Fibroblast of the aortic adventitia (primary cell): ENCODE results near the gene HIF1A. TPM values are rescaled to one million over a fixed set of nuclear protein-coding genes. Genes with fewer than 3 reads are reported as not detected.

ENCODE experiments used
- DNase-seq: peaks from one replicate; pipeline ENCODE4 v3.0.0-alpha.2; 2010; ENCODE audit warnings: low read depth
- H3K4me3 ChIP-seq: 2 replicates; pipeline ENCODE4 v1.5.1; 2011; ENCODE audit warnings: low read depth, mild to moderate bottlenecking, control low read depth, low read length, moderate library complexity
- CTCF ChIP-seq: IDR thresholded peaks from 2 replicates; pipeline ENCODE4 v1.5.1; 2011; ENCODE audit warnings: mild to moderate bottlenecking, low read length, control low read depth, inconsistent platforms; ENCODE audit not compliant: insufficient read depth
- total RNA-seq: library from RNA; depleted of rRNA; stranded (reverse); fragments of >200 nt; gene quantifications from 2 replicates; pipeline ENCODE4 v1.2.3, GENCODE V29; 2012; ENCODE audit warnings: low replicate concordance

Gene HIF1A
- total RNA-seq, 1 donor: 553 TPM

DNA sequence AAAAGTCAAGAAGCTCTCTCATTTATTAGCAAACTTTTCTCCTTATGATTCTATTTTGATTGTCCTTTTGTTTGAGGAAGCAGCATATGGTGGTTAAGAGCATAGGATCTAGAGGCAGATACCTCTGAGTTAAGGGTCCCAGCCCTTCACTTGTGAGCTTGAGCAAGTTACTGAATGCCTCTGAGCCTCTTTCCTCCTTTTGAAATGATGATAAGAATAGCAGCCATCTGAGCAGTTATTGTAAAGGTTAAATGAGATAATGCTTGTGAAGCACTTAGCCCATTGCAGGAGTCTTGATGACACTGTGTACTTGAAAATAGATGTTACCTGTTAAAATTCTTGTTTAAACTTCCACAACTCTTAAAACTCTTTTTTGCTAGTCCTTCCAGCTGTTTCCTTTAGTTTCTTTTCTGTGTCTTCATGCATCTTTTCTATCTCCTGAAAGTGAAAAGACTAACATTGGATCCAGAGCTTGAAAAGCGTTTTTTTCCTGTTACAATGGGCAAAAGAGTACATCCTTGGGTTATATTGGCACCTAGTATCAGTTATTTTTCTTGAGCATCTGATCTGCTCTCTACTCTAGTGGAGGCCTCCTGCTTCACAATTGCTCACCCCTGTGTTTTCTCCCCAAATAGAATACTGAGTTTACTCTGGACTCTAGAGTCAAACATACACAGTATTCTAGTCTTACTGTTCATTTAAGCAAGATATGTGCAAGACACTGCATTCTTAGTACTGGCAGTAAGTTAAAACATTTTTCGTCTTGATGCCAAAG, 3.1 kb downstream of the HIF1A start:
- TF ChIP-seq CTCF: no peak
- DNase-seq: peak; percentile 50

DNA sequence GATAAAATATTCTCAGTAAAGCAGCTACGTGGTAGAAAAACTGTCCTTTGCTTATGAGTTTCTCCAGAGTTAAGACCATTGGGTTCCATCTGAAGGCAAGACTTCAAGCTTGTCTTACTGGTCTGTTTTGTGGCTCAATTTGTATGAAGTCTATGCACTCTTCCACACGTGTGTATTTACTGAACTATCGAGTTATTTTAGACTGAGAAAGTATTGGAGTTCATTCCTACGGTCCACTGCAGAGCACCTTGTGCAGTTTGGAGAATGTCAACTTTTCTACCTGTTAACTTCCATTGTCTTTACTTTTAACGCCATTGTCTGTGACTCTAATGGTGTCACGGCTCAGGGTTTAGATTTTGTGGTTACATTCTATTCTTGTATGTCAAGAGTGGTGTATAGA, 3.7 kb downstream of the HIF1A start:
- peak; percentile 44 for DNase-seq
- no peak for TF ChIP-seq CTCF
- H3K4me3 ChIP-seq: peak overlapping the region; percentile 93

More for the DNA sequence above, 3.1 kb downstream of the HIF1A start:
- peak overlapping the region; percentile 93 for H3K4me3 ChIP-seq

DNA sequence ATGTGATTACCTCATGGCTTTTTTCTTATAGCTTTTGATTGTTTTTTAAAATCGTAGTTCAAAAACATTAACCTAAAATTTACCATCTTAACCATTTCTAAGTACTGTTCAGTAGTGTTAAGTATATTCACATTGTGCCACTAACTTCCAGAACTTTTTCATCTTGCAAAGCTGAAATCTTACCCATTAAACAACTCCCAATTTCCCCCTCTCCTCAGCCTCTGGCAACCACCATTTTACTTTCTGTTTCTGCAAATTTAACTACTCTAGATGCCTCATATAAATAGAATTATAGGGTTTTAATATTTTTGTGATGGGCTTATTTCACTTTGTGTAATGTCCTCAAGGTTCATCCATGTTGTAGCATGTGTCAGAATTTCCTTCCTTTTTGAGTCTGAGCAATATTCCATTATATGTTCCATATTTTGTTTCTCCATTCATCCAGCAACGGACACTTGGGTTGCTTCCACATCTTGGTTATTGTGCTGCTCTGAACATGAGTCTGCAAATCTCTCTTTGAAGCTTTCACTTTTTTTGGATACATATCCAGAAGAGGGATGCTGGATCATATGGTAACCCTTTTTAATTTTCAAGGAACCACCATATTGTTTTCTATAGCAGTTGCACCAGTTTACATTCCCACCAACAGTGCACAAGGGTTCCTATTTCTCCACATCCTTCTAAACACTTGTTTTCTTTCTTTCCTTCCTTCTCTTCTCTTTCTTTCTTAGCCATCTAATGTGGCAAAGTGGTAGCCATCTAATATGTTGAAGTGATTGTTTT, 5.0 kb downstream of the HIF1A start:
- H3K4me3 ChIP-seq: peak overlapping the region; percentile 93
- peak; percentile 49 for DNase-seq
- no peak for TF ChIP-seq CTCF

DNA sequence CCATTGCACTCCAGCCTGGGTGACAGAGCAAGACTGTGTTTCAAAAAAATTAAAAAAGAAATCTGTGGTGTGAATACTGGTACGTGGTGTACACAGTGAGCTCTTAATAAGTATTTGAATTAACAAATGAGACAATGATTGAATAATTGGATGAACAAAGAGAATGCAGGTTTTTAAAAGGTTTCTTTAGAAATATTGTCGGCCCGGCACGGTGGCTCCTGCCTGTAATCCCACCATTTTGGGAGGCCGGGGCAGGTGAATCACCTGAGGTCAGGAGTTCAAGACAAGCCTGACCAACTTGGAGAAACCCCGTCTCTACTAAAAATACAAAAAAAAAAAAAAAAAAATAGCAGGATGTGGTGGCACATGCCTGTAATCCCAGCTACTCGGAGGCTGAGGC, 6.6 kb downstream of the HIF1A start:
- TF ChIP-seq CTCF: no peak

DNA sequence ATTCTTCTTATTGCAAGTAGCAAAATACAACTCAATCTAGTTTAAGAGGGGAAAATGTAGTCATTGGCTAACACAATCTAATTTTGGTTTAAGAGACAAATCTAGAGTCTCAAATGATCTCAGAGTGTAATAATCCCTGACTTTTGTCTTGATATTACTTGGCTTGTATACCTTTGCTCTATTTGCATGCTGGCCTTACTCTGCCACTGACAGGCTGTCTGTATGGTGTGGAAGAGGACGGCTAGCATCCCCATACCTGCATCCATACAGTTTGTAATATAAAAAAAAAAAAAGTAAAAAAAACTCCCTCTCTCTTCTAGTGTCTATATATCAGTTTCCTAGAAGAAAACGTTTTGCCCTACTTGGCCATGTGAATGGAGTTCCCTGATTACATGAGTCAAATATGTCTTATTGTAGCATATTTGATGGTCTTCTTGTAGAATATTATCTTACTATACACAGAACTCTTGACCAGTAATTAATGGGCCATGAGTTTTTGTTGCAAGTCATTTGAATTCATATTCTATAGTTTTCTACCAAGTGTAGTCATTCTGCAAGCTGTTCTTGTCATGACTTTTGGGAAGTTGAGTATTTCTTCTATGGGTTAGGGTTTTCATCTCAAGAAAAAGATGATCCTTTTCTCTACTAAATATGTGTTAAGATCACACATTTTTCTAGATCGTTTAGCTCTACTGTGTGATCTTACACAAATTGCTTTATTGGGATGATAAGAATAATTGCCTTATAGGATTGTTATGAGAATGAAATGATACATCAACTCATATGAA, 8.2 kb downstream of the HIF1A start:
- DNase-seq: no peak
- H3K4me3 ChIP-seq: peak overlapping the region; percentile 15
- TF ChIP-seq CTCF: no peak

More for the DNA sequence above, 6.6 kb downstream of the HIF1A start:
- H3K4me3 ChIP-seq: peak overlapping the region; percentile 14
- no peak for DNase-seq

DNA sequence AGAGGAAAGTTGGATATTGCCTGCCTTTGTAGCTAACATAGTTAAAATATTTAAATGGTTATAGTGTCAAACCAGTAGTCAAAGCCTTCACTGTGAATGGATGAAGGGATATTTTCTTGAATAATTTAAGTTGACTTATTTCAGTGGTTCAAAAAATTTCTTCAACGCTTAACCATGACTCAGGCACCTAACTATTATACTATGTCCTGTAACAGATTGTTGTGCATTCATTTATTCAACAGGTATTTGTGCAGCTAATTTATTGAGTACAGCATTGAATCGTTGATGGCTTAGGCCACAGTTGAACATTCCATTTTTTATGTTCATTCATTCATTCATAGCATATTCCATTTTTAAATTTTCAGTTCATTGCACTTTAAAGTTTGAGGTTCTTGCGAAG, 9.2 kb downstream of the HIF1A start:
- DNase-seq: no peak
- H3K4me3 ChIP-seq: no peak overlapping the region
- TF ChIP-seq CTCF: no peak
